GM23248 (cell line): ENCODE measurements around the gene NFATC2. TPM values are rescaled to one million over a fixed set of nuclear protein-coding genes. Genes with fewer than 3 reads are reported as not detected.
A peak's percentile ranks its signal among the peaks of the same experiment; 100 is the strongest.

ENCODE experiments used
- DNase-seq: peaks from one replicate; pipeline ENCODE4 v3.0.0-alpha.2; 2015
- H2AFZ ChIP-seq: fragments of 200-600 bp; sonication (generic); 2 replicates; pipeline ENCODE4 v1.6.1; 2016; ENCODE audit warnings: antibody characterized with exemption
- H3F3A ChIP-seq: fragments of 200-600 bp; sonication (generic); 2 replicates; pipeline ENCODE4 v1.6.1; 2016; ENCODE audit warnings: mild to moderate bottlenecking, antibody characterized with exemption, mixed run types; ENCODE audit not compliant: insufficient read depth
- H3K27ac ChIP-seq: fragments of 200-600 bp; sonication (generic); 2 replicates; pipeline ENCODE4 v1.5.1; 2016; ENCODE audit warnings: mild to moderate bottlenecking
- H3K27me3 ChIP-seq: fragments of 200-600 bp; sonication (generic); replicated peaks from 2 replicates; pipeline ENCODE4 v1.6.1; 2016; ENCODE audit warnings: mild to moderate bottlenecking; ENCODE audit not compliant: insufficient read depth
- H3K36me3 ChIP-seq: fragments of 200-600 bp; sonication (generic); 2 replicates; pipeline ENCODE4 v1.6.1; 2016; ENCODE audit warnings: low read depth, mild to moderate bottlenecking
- H3K4me1 ChIP-seq: fragments of 200-600 bp; sonication (generic); 2 replicates; pipeline ENCODE4 v1.6.1; 2016; ENCODE audit warnings: mild to moderate bottlenecking; ENCODE audit not compliant: insufficient read depth
- H3K4me2 ChIP-seq: fragments of 200-600 bp; sonication (generic); one replicate; pipeline ENCODE4 v1.6.1; 2016; ENCODE audit warnings: mild to moderate bottlenecking; ENCODE audit not compliant: unreplicated experiment
- H3K4me3 ChIP-seq: fragments of 200-600 bp; sonication (generic); 2 replicates; pipeline ENCODE4 v1.5.1; 2016; ENCODE audit warnings: mild to moderate bottlenecking
- H3K79me2 ChIP-seq: fragments of 200-600 bp; sonication (generic); 2 replicates; pipeline ENCODE4 v1.6.1; 2016; ENCODE audit warnings: mild to moderate bottlenecking; ENCODE audit not compliant: insufficient read depth
- H3K9ac ChIP-seq: fragments of 200-600 bp; sonication (generic); 2 replicates; pipeline ENCODE4 v1.6.1; 2016; ENCODE audit warnings: mild to moderate bottlenecking
- H3K9me2 ChIP-seq: fragments of 200-600 bp; sonication (generic); 2 replicates; pipeline ENCODE4 v1.6.1; 2016; ENCODE audit warnings: mixed run types, mild to moderate bottlenecking, moderate library complexity; ENCODE audit not compliant: insufficient read depth
- H3K9me3 ChIP-seq: fragments of 200-600 bp; sonication (generic); one replicate; pipeline ENCODE4 v1.6.1; 2017; ENCODE audit warnings: low read depth
- H4K20me1 ChIP-seq: fragments of 200-600 bp; sonication (generic); 2 replicates; pipeline ENCODE4 v1.6.0; 2016; ENCODE audit not compliant: insufficient read depth
- EZH2 ChIP-seq: fragments of 200-600 bp; sonication (generic); IDR thresholded peaks from 2 replicates; pipeline ENCODE4 v1.6.1; 2018; ENCODE audit warnings: antibody characterized with exemption, mild to moderate bottlenecking; ENCODE audit not compliant: insufficient read depth, poor library complexity, severe bottlenecking
- EZH2phosphoT487 ChIP-seq: fragments of 200-600 bp; sonication (generic); IDR thresholded peaks from 2 replicates; pipeline ENCODE4 v1.6.1; 2018; ENCODE audit warnings: antibody characterized with exemption, moderate library complexity, mild to moderate bottlenecking, low read depth; ENCODE audit not compliant: insufficient read depth
- WGBS, 2 experiments: methylation state at CpG; one replicate each; pipeline ENCODE4 v1.1.6; 2015 to 2017; ENCODE audit warnings: low lambda C conversion rate in 2 of 2, low coverage in 1 of 2; ENCODE audit errors: missing lambda C conversion rate in 2 of 2; 5-methylcytosine and 5-hydroxymethylcytosine counted together
- in situ Hi-C: fragments of 300-500 bp; cut with MboI; formaldehyde crosslinking; loops from 2 replicates; pipeline ENCODE4 v1.15.0; 2020
- polyA plus RNA-seq: library from polyadenylated mRNA; unstranded; fragments of >200 nt; fragmentation: Nextera tagmentation; extraction: Ambion mirVana; gene quantifications from 2 replicates; pipeline ENCODE4 v1.2.1, GENCODE V29; 2016
- total RNA-seq: library from RNA; depleted of rRNA; stranded (reverse); fragments of >200 nt; shearing (Covaris generic); gene quantifications from 2 replicates; pipeline ENCODE4 v1.2.3, GENCODE V29; 2014

NFATC2 gene
- total and polyA plus RNA-seq, 2 experiments from 2014 or later = 0.11 to 0.14 TPM

DNA sequence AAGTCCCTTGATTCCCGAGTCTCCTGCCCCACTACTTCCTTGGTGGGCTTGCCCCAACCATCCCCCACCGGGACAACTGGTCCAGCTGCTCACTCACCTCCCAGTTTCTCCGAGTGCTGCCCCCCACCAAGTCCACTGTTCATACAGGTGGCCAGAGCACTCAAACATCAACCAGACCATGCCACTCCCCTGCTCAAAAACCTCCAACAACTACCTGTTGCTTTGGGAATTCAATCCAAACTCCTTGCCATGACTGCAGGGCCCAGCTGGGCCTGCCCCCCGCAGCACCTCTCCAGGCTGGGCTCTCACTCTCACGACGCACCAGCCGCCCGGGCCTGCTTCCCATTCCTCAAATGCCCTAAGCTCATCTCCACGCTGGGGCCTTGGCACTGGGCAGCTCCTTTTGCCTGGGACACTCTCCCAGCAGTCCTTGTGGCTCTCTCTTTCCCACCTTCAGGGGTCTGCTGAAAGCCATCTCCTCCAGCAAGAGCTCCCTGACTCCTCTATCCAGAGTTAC lies 97.5 kb downstream of the NFATC2 start:
- H3K4me2 ChIP-seq = peak overlapping the region; percentile 28
- no peak overlapping the region for H2AFZ ChIP-seq
- WGBS, 2 experiments = 66 to 80% methylated on average over 6 to 9 of the region's 9 CpGs
- no peak for DNase-seq
- H3K27ac ChIP-seq = no peak overlapping the region
- no peaks in the 10 kb centered on the region for H3K36me3 ChIP-seq
- no peak for TF ChIP-seq EZH2phosphoT487
- TF ChIP-seq EZH2 = no peak
- H3K9me3 ChIP-seq = no peaks in the 10 kb centered on the region
- no peaks in the 10 kb centered on the region for H4K20me1 ChIP-seq
- H3K4me3 ChIP-seq = no peak overlapping the region
- in situ Hi-C loops = no loop called here
- H3K9me2 ChIP-seq = no peaks in the 10 kb centered on the region
- no peaks in the 10 kb centered on the region for H3K27me3 ChIP-seq
- H3F3A ChIP-seq = peaks cover 15% of the 10 kb centered on the region; the same call in 1 of the 2 replicates
- no peak overlapping the region for H3K9ac ChIP-seq
- no peaks in the 10 kb centered on the region for H3K79me2 ChIP-seq
- H3K4me1 ChIP-seq = peaks cover 21% of the 10 kb centered on the region

DNA sequence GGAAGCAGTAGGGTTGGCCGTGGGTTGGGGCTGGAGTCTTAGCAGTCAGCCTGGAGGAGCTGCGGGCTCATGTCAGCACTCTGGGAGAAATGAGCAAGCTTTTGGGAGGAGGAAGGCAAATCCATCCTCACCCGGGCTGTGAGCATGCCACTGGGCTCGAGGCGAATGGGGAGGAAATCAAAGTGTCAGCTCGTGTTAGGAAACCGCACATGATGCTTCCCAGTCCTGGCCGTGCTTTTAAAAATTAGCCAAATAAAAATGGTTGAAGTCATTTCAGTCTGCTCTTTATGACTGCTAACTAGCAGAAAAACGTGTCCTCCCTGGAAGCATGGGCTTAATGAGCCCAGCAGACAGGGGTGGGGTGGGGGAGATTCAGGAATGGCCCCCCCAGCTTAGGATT lies 98.1 kb downstream of the NFATC2 start:
- H3K36me3 ChIP-seq = no peaks in the 10 kb centered on the region
- no peaks in the 10 kb centered on the region for H4K20me1 ChIP-seq
- H3K9me3 ChIP-seq = no peaks in the 10 kb centered on the region
- no peaks in the 10 kb centered on the region for H3K27me3 ChIP-seq
- H3K9me2 ChIP-seq = no peaks in the 10 kb centered on the region
- no peak overlapping the region for H3K4me3 ChIP-seq
- H3K9ac ChIP-seq = no peak overlapping the region
- WGBS, 2 experiments = 13 to 17% methylated on average over 9 of the region's 9 CpGs
- no peak overlapping the region for H3K27ac ChIP-seq
- no peaks in the 10 kb centered on the region for H3K79me2 ChIP-seq
- peaks cover 21% of the 10 kb centered on the region for H3K4me1 ChIP-seq
- H3F3A ChIP-seq = peaks cover 15% of the 10 kb centered on the region; the same call in 1 of the 2 replicates
- H3K4me2 ChIP-seq = peak overlapping the region; percentile 28
- in situ Hi-C loops = no loop called here
- H2AFZ ChIP-seq = no peak overlapping the region
- DNase-seq = peak; percentile 69
- TF ChIP-seq EZH2phosphoT487 = no peak
- TF ChIP-seq EZH2 = no peak

DNA sequence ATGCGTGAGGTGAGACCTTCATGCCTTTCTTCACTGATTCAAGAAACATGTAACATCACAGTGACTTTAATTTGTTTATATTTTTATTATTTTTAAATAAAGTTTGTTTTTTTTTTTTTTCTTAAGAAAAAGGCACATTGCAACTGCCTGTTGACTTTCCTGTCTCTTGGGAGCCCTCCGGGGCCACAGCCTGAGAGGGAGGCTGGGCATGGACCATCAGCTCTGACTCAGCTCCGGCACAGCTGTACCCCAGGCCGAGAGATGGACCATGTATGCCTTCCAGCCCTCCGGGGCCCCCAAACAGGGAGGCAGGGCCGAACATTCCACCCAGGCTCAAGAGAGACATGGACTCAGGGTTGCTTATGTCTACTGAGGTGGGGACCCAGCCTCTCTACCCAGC lies 99.9 kb downstream of the NFATC2 start:
- Histone ChIP-seq H3K4me1 (peaks cover 18% of the 10 kb centered on the region), H3K36me3 (no peaks in the 10 kb centered on the region), H3K9me2 (no peaks in the 10 kb centered on the region), H3K9me3 (no peaks in the 10 kb centered on the region), H4K20me1 (no peaks in the 10 kb centered on the region), H2AFZ (no peak overlapping the region), H3F3A (peaks cover 15% of the 10 kb centered on the region; the same call in 1 of the 2 replicates), H3K9ac (no peak overlapping the region), H3K4me3 (no peak overlapping the region), H3K27ac (no peak overlapping the region), H3K79me2 (no peaks in the 10 kb centered on the region), H3K4me2 (no peak overlapping the region), H3K27me3 (no peaks in the 10 kb centered on the region)
- DNase-seq = no peak
- WGBS, 2 experiments = 86 to 93% methylated on average over 6 of the region's 6 CpGs
- no peak for TF ChIP-seq EZH2phosphoT487
- TF ChIP-seq EZH2 = no peak
- in situ Hi-C loops = no loop called here

DNA sequence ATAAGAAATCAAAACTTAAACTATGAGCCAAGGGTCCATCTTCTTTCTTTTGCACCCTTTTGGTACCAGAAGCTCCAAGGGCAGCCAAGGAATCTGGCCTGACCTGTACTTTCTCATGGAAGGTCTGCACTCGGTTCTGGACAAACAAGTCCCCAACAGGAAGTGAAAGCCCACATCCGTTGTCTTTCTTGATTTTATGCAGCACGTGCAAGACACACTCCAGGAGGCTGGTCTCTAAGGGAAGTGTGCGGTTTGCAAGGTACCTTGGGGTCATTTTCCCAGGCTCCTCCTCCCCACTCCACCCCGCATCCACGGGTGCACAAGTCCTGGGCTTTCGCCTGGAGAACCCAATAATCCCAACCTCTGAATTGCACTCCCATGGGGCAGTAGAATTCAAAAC lies 101.9 kb downstream of the NFATC2 start:
- no peaks in the 10 kb centered on the region for H3K79me2 ChIP-seq
- H3K4me3 ChIP-seq = no peak overlapping the region
- H3K9me3 ChIP-seq = no peaks in the 10 kb centered on the region
- H3K4me2 ChIP-seq = no peak overlapping the region
- 82 to 86% methylated on average over 7 of the region's 7 CpGs for WGBS, 2 experiments
- TF ChIP-seq EZH2 = no peak
- TF ChIP-seq EZH2phosphoT487 = no peak
- in situ Hi-C loops = no loop called here
- H3K27ac ChIP-seq = no peak overlapping the region
- no peaks in the 10 kb centered on the region for H3K36me3 ChIP-seq
- 0 out of 2 replicates have a peak, but pooled peaks cover under 1% of the 10 kb centered on the region for H3F3A ChIP-seq
- H4K20me1 ChIP-seq = no peaks in the 10 kb centered on the region
- H2AFZ ChIP-seq = no peak overlapping the region
- DNase-seq = no peak
- H3K4me1 ChIP-seq = 0 out of 2 replicates have a peak, but pooled peaks cover 5% of the 10 kb centered on the region
- no peaks in the 10 kb centered on the region for H3K27me3 ChIP-seq
- H3K9me2 ChIP-seq = no peaks in the 10 kb centered on the region
- H3K9ac ChIP-seq = no peak overlapping the region
